A549 (cell line): ENCODE data around the gene ZNF582. TPM values are rescaled to one million over a fixed set of nuclear protein-coding genes. Genes with fewer than 3 reads are reported as not detected.

Experiments
- ATAC-seq, 2 experiments: fragments of 200-7000 bp in 1 of 2; fragments of >200 bp in 1 of 2; cut with Nextera tagmentation in 1 of 2; cut with Tn5 transposase in 1 of 2; 3 replicates each; pipeline versions ENCODE4 v1.8.0 to v1.9.1; 2018 to 2020; ENCODE audit warnings: mild to moderate bottlenecking in 1 of 2, moderate library complexity in 1 of 2
- CTCF ChIA-PET: fragments of 300-600 bp; sonication (Branson Sonifier 250); formaldehyde crosslinking; extraction: SDS; loops from one replicate; lab custom pipeline; 2021; ENCODE audit warnings: antibody characterized with exemption, inconsistent platforms; lab: Yijun Ruan, JAX
- POLR2A ChIA-PET: fragments of 350-600 bp; formaldehyde crosslinking; extraction: SDS; loops from one replicate; lab custom pipeline; 2021; ENCODE audit warnings: antibody characterized with exemption, inconsistent platforms; lab: Yijun Ruan, JAX
- DNase-seq, 2 experiments: peaks; one replicate each; pipeline versions ENCODE4 v3.0.0 to v3.0.0-alpha.2; 2011 to 2016; ENCODE audit warnings: low read depth in 1 of 2, low spot score in 1 of 2
- FAIRE-seq: peaks from 2 replicates; lab custom pipeline; 2011; peaks lifted over from hg19 to GRCh38; lab: Jason Lieb, UNC
- H3K27ac ChIP-seq, 2 experiments: fragments of >200 bp; sonication (Bioruptor Twin); formaldehyde crosslinking; 3 replicates each; pipeline ENCODE4 v1.5.1; 2016 to 2017
- H3K4me1 ChIP-seq: fragments of >200 bp; sonication (Bioruptor Twin); formaldehyde crosslinking; 3 replicates; pipeline ENCODE4 v1.6.1; 2016
- H3K4me2 ChIP-seq: fragments of >200 bp; sonication (Bioruptor Twin); formaldehyde crosslinking; 3 replicates; pipeline ENCODE4 v1.6.1; 2016
- H3K4me3 ChIP-seq: fragments of >200 bp; sonication (Bioruptor Twin); formaldehyde crosslinking; 3 replicates; pipeline ENCODE4 v1.5.1; 2016
- H3K9me3 ChIP-seq: fragments of >200 bp; sonication (Bioruptor Twin); formaldehyde crosslinking; 3 replicates; pipeline ENCODE4 v1.6.1; 2016
- ATOH8 ChIP-seq: fragments of 250-450 bp; sonication (Bioruptor Pico); IDR thresholded peaks from 2 replicates; pipeline ENCODE4 v1.5.0; 2020; ENCODE audit warnings: low read depth, mild to moderate bottlenecking, moderate library complexity
- CBX2 ChIP-seq: fragments of 200-600 bp; sonication (generic); IDR thresholded peaks from 2 replicates; pipeline ENCODE4 v1.6.1; 2016; ENCODE audit warnings: low read depth, mild to moderate bottlenecking, borderline replicate concordance
- EHF ChIP-seq: fragments of 250-450 bp; sonication (Bioruptor Pico); IDR thresholded peaks from 2 replicates; pipeline ENCODE4 v1.5.0; 2020; ENCODE audit warnings: mild to moderate bottlenecking
- EHMT2 ChIP-seq: fragments of 200-600 bp; sonication (generic); IDR thresholded peaks from 2 replicates; pipeline ENCODE4 v1.6.1; 2016; ENCODE audit warnings: antibody characterized with exemption, low read depth, mild to moderate bottlenecking, moderate library complexity
- ELK1 ChIP-seq: fragments of 150-350 bp; IDR thresholded peaks from 2 replicates; pipeline ENCODE4 v1.6.1; 2014; ENCODE audit warnings: low read depth, mild to moderate bottlenecking, low read length
- EP300 ChIP-seq, 2 experiments: fragments of >200 bp; sonication (Bioruptor Twin); formaldehyde crosslinking; IDR thresholded peaks; 2 replicates in 1 of 2; 3 replicates in 1 of 2; pipeline ENCODE4 v1.6.1; 2016 to 2017
- FOSB ChIP-seq: fragments of 250-450 bp; sonication (Bioruptor Pico); IDR thresholded peaks from 2 replicates; pipeline ENCODE4 v1.5.0; 2020; ENCODE audit warnings: mild to moderate bottlenecking, moderate library complexity
- FOSL2 ChIP-seq, 2 experiments: fragments of 450-650 bp in 1 of 2; fragments of >200 bp in 1 of 2; sonication (Bioruptor Twin) in 1 of 2; formaldehyde crosslinking; IDR thresholded peaks; 2 replicates each; pipeline versions ENCODE4 v1.5.0 to v1.6.1; 2016 to 2020; ENCODE audit warnings: mild to moderate bottlenecking in 1 of 2, moderate library complexity in 1 of 2
- FOXS1 ChIP-seq: fragments of 250-450 bp; sonication (Bioruptor Pico); IDR thresholded peaks from 2 replicates; pipeline ENCODE4 v1.5.0; 2020; ENCODE audit warnings: mild to moderate bottlenecking, moderate library complexity
- GATA3 ChIP-seq: IDR thresholded peaks from 2 replicates; pipeline ENCODE4 v1.6.1; 2012; ENCODE audit warnings: borderline replicate concordance
- HDAC2 ChIP-seq: fragments of 200-600 bp; sonication (generic); IDR thresholded peaks from 2 replicates; pipeline ENCODE4 v1.6.1; 2016
- HOXA7 ChIP-seq: fragments of 250-450 bp; sonication (Bioruptor Pico); IDR thresholded peaks from 2 replicates; pipeline ENCODE4 v1.5.0; 2020; ENCODE audit warnings: mild to moderate bottlenecking, moderate library complexity
- HOXB13 ChIP-seq: fragments of 250-450 bp; sonication (Bioruptor Pico); IDR thresholded peaks from 2 replicates; pipeline ENCODE4 v1.5.0; 2020; ENCODE audit warnings: low read depth, mild to moderate bottlenecking, moderate library complexity
- JUNB ChIP-seq: fragments of >200 bp; sonication (Bioruptor Twin); formaldehyde crosslinking; IDR thresholded peaks from 2 replicates; pipeline ENCODE4 v1.6.1; 2016
- KDM5A ChIP-seq: fragments of 200-600 bp; sonication (generic); IDR thresholded peaks from 2 replicates; pipeline ENCODE4 v1.6.1; 2016; ENCODE audit warnings: antibody characterized with exemption, mild to moderate bottlenecking
- MAZ ChIP-seq: fragments of 150-350 bp; IDR thresholded peaks from 2 replicates; pipeline ENCODE4 v1.6.1; 2014; ENCODE audit warnings: antibody characterized with exemption, low read depth, low read length, borderline replicate concordance
- NPAS2 ChIP-seq: fragments of 250-450 bp; sonication (Bioruptor Pico); IDR thresholded peaks from 2 replicates; pipeline ENCODE4 v1.8.0; 2022; ENCODE audit warnings: mild to moderate bottlenecking, moderate library complexity, borderline replicate concordance
- POLR2A ChIP-seq: IDR thresholded peaks from 2 replicates; pipeline ENCODE4 v1.6.1; 2012; ENCODE audit warnings: mild to moderate bottlenecking, low read length
- RAD21 ChIP-seq, 2 experiments: fragments of >200 bp in 1 of 2; sonication (Bioruptor Twin) in 1 of 2; formaldehyde crosslinking in 1 of 2; IDR thresholded peaks in 1 of 2; conservative IDR thresholded peaks in 1 of 2; 2 replicates in 1 of 2; 3 replicates in 1 of 2; pipeline ENCODE4 v1.6.1; 2012 to 2018; ENCODE audit warnings: inconsistent platforms in 1 of 2
- RARB ChIP-seq: fragments of 250-450 bp; sonication (Bioruptor Pico); IDR thresholded peaks from 2 replicates; pipeline ENCODE4 v1.8.0; 2021; ENCODE audit warnings: mild to moderate bottlenecking, moderate library complexity
- RCOR1 ChIP-seq: fragments of 150-350 bp; IDR thresholded peaks from 2 replicates; pipeline ENCODE4 v1.6.1; 2014; ENCODE audit warnings: antibody characterized with exemption, low read length, low read depth
- SMC3 ChIP-seq: fragments of >200 bp; sonication (Bioruptor Twin); formaldehyde crosslinking; IDR thresholded peaks from 3 replicates; pipeline ENCODE4 v1.6.1; 2018; ENCODE audit warnings: inconsistent platforms
- SREBF2 ChIP-seq: fragments of 450-650 bp; IDR thresholded peaks from 2 replicates; pipeline ENCODE4 v1.6.1; 2014; ENCODE audit warnings: mild to moderate bottlenecking, moderate library complexity
- TP53 ChIP-seq: fragments of 250-450 bp; sonication (Bioruptor Pico); IDR thresholded peaks from 2 replicates; pipeline ENCODE4 v1.5.0; 2021; ENCODE audit warnings: mild to moderate bottlenecking, moderate library complexity
- USF2 ChIP-seq: fragments of 450-650 bp; IDR thresholded peaks from 2 replicates; pipeline ENCODE4 v1.6.1; 2014; ENCODE audit warnings: antibody characterized with exemption
- ZNF302 ChIP-seq: fragments of 250-450 bp; sonication (Bioruptor Pico); IDR thresholded peaks from 2 replicates; pipeline ENCODE4 v1.9.0; 2021; ENCODE audit warnings: inconsistent platforms, mild to moderate bottlenecking, moderate library complexity
- WGBS: methylation state at CpG from one replicate; pipeline ENCODE4 v1.1.6; 2017; ENCODE audit errors: missing lambda C conversion rate; 5-methylcytosine and 5-hydroxymethylcytosine counted together
- polyA plus RNA-seq, 4 experiments: library from polyadenylated mRNA; depleted of rRNA in 3 of 4; stranded (reverse); fragments of >200 nt; fragmentation: RNase III in 1 of 4; extraction: RNeasy Plus Mini Kit Qiagen cat#74134 plus additional on column Dnase treatment in 1 of 4; gene quantifications; 2 replicates in 3 of 4; 3 replicates in 1 of 4; pipeline ENCODE4 v1.2.3, GENCODE V29; 2011 to 2017

ZNF582 gene
- polyA plus RNA-seq, 2 of the 4 experiments (the other 2 are of a cell fraction): 1.0 to 3.2 TPM

GRCh38 chr19:56403764-56404704 lies 10.7 kb upstream of the ZNF582 start, which contains the start of gene ZNF583 (continued):
- TF ChIP-seq ATOH8 (no peak), NPAS2 (CRISPR knock-in tag) (no peak), KDM5A (no peak), HOXB13 (CRISPR knock-in tag) (no peak), EHMT2 (no peak), JUNB (no peak), ELK1 (no peak), TP53 (CRISPR knock-in tag) (no peak)

GRCh38 chr19:56403261-56403660 lies 9.9 kb upstream of the ZNF582 start:
- CTCF ChIA-PET: interaction anchor here (3.5 kb wide), 1 partner anchor 11 kb away, joined by 18 read pairs; the partner anchor contains the start of gene ZNF582
- peaks cover 90% of the 10 kb centered on the region for H3K9me3 ChIP-seq

GRCh38 chr19:56400485-56400884 lies 7.2 kb upstream of the ZNF582 start:
- WGBS: 51% methylated on average over 4 of the region's 4 CpGs
- Histone ChIP-seq H3K4me2 (no peak overlapping the region), H3K9me3 (peaks cover 84% of the 10 kb centered on the region), H3K4me1 (no peaks in the 10 kb centered on the region), H3K27ac (no peak overlapping the region), H3K4me3 (no peak overlapping the region)
- ChIA-PET CTCF (no interaction called here), POLR2A (no interaction called here)
- TF ChIP-seq GATA3 (no peak), RARB (no peak), EHMT2 (no peak), FOSB (no peak), EHF (CRISPR knock-in tag) (no peak)
- FAIRE-seq (no peak), ATAC-seq (no peak), DNase-seq (no peak)

More at GRCh38 chr19:56403261-56403660, 9.9 kb upstream of the ZNF582 start:
- no peak for FAIRE-seq
- Histone ChIP-seq H3K27ac (peak overlapping the region; percentile 90 to 94; a peak in 5 of 6 replicates), H3K4me1 (no peaks in the 10 kb centered on the region), H3K4me2 (peak overlapping the region; percentile 70), H3K4me3 (peak overlapping the region; percentile 65)
- POLR2A ChIA-PET: no interaction called here
- no peak for TF ChIP-seq MAZ
- TF ChIP-seq USF2: no peak
- no peak for DNase-seq
- ATAC-seq: no peak
- WGBS: 55% methylated on average over 9 of the region's 9 CpGs

GRCh38 chr19:56398809-56399208 lies 5.5 kb upstream of the ZNF582 start:
- H3K4me1 ChIP-seq: no peaks in the 10 kb centered on the region
- POLR2A ChIA-PET: no interaction called here
- CTCF ChIA-PET: interaction anchor here (0.8 to 1.7 kb wide), 6 partner anchors 8 to 333 kb away, joined by 3 to 4 read pairs (median 3); no protein-coding TSS in a partner anchor
- H3K4me3 ChIP-seq: no peak overlapping the region
- FAIRE-seq (no peak), ATAC-seq (no peak), DNase-seq (no peak)
- H3K4me2 ChIP-seq: no peak overlapping the region
- peaks cover 88% of the 10 kb centered on the region for H3K9me3 ChIP-seq
- no peak overlapping the region for H3K27ac ChIP-seq
- 73% methylated on average over 5 of the region's 5 CpGs for WGBS
- TF ChIP-seq RCOR1 (no peak), FOSB (no peak), RAD21 (conservative IDR thresholded peaks at IDR 0.05 in 1 of 2, IDR thresholded peaks at IDR 0.05 in 1 of 2) (no peak), ZNF302 (CRISPR knock-in tag) (no peak), CBX2 (no peak), SMC3 (no peak), JUNB (no peak), KDM5A (no peak), HDAC2 (no peak), EP300 (IDR thresholded peaks at IDR 0.05) (no peak), FOXS1 (no peak), TP53 (CRISPR knock-in tag) (no peak), ATOH8 (no peak), FOSL2 (IDR thresholded peaks at IDR 0.05) (no peak), FOSL2 (CRISPR knock-in tag; IDR thresholded peaks at IDR 0.05) (no peak), POLR2A (no peak), NPAS2 (CRISPR knock-in tag) (no peak), HOXA7 (CRISPR knock-in tag) (no peak), SREBF2 (no peak)
